Measurements from ENCODE around the gene GREM1.

The GREM1 gene

DNA sequence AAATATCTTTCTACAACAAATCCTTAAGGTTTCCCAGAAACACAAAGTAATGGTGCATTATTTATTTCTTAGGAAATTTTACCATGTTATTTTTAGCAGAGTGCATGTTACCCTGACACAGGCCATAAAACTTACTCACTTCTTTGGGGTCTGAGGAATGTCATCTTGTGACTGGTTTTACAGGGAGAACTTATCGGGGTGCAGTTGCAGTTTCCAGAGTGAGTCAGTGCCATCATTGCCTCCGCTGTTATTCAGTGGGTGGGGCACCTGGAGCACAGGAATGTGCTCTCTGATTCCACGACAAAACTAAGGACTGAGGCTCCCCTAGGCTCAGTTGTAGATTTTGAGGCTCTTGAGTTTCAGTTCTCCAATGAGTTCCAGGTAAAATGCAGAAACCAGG, 11.1 kb upstream of the GREM1 start:
- Histone ChIP-seq H3K9me3 (ENCODE audit: low read length) (no peaks in the 10 kb centered on the region), H2AFZ (ENCODE audit: low read length) (no peak overlapping the region), H3K9me2 (ENCODE audit: low read depth, low read length) (no peaks in the 10 kb centered on the region), H3K4me3 (ENCODE audit: low read depth, low read length, poor library complexity, severe bottlenecking) (no peak overlapping the region), H3K4me1 (ENCODE audit: insufficient read depth, low read length, severe bottlenecking) (no peaks in the 10 kb centered on the region), H3K27ac (ENCODE audit: low read depth, low read length, poor library complexity, severe bottlenecking) (no peak overlapping the region), H3K27me3 (ENCODE audit: insufficient read depth, low read length) (no peaks in the 10 kb centered on the region), H3K4me2 (ENCODE audit: low read length) (no peak overlapping the region), H4K20me1 (ENCODE audit: insufficient read depth, low read length) (no peaks in the 10 kb centered on the region), H3K36me3 (ENCODE audit: insufficient read depth, low read length) (no peaks in the 10 kb centered on the region), H3K79me2 (ENCODE audit: insufficient read depth, low read length) (no peaks in the 10 kb centered on the region), H3K9ac (ENCODE audit: low read length) (no peak overlapping the region), H3F3A (ENCODE audit: insufficient read depth, low read length) (no peaks in the 10 kb centered on the region)
- TF ChIP-seq EZH2 (IDR thresholded peaks at IDR 0.05; ENCODE audit: borderline replicate concordance, low read length) (no peak), CTCF (IDR thresholded peaks at IDR 0.05; ENCODE audit: low read length) (no peak)

DNA sequence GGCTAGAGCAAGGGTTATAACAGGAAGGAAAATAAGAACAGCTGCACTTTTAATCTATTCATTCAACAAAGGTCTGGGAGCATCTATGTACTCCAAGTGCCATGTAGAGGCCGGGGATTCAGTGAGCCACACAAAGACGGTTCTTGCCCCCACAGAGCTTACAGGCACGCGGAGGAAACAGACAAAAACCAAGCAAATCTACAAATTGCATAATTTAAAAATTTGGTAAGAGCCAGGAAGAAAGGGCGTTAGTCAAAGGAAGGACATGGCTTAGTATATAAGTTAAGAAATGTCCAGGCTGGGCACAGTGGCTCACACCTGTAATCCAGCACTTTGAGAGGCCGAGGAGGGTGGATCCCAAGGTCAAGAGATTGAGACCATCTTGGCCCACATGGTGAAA, 10.4 kb upstream of the GREM1 start:
- no peaks in the 10 kb centered on the region for H3K27me3 ChIP-seq (ENCODE audit: insufficient read depth, low read length)
- H4K20me1 ChIP-seq (ENCODE audit: insufficient read depth, low read length), result no peaks in the 10 kb centered on the region
- no peaks in the 10 kb centered on the region for H3K36me3 ChIP-seq (ENCODE audit: insufficient read depth, low read length)
- no peaks in the 10 kb centered on the region for H3K9me2 ChIP-seq (ENCODE audit: low read depth, low read length)
- H3K9ac ChIP-seq (ENCODE audit: low read length), result no peak overlapping the region
- H3K9me3 ChIP-seq (ENCODE audit: low read length), result no peaks in the 10 kb centered on the region
- no peaks in the 10 kb centered on the region for H3F3A ChIP-seq (ENCODE audit: insufficient read depth, low read length)
- H3K4me2 ChIP-seq (ENCODE audit: low read length), result no peak overlapping the region
- H3K4me3 ChIP-seq (ENCODE audit: low read depth, low read length, poor library complexity, severe bottlenecking), result no peak overlapping the region
- H2AFZ ChIP-seq (ENCODE audit: low read length), result no peak overlapping the region
- H3K79me2 ChIP-seq (ENCODE audit: insufficient read depth, low read length), result no peaks in the 10 kb centered on the region
- no peak overlapping the region for H3K27ac ChIP-seq (ENCODE audit: low read depth, low read length, poor library complexity, severe bottlenecking)
- TF ChIP-seq CTCF (IDR thresholded peaks at IDR 0.05; ENCODE audit: low read length) (no peak), EZH2 (IDR thresholded peaks at IDR 0.05; ENCODE audit: borderline replicate concordance, low read length) (no peak)
- no peaks in the 10 kb centered on the region for H3K4me1 ChIP-seq (ENCODE audit: insufficient read depth, low read length, severe bottlenecking)

GRCh38 chr15:32709295-32710033, 8.3 kb upstream of the GREM1 start:
- Histone ChIP-seq H3K9ac (ENCODE audit: low read length) (no peak overlapping the region), H3K9me3 (ENCODE audit: low read length) (no peaks in the 10 kb centered on the region), H3K27ac (ENCODE audit: low read depth, low read length, poor library complexity, severe bottlenecking) (no peak overlapping the region), H2AFZ (ENCODE audit: low read length) (no peak overlapping the region), H3K4me3 (ENCODE audit: low read depth, low read length, poor library complexity, severe bottlenecking) (no peak overlapping the region), H3K27me3 (ENCODE audit: insufficient read depth, low read length) (no peaks in the 10 kb centered on the region), H4K20me1 (ENCODE audit: insufficient read depth, low read length) (no peaks in the 10 kb centered on the region), H3K36me3 (ENCODE audit: insufficient read depth, low read length) (no peaks in the 10 kb centered on the region), H3K4me2 (ENCODE audit: low read length) (no peak overlapping the region), H3K4me1 (ENCODE audit: insufficient read depth, low read length, severe bottlenecking) (no peaks in the 10 kb centered on the region), H3F3A (ENCODE audit: insufficient read depth, low read length) (no peaks in the 10 kb centered on the region), H3K79me2 (ENCODE audit: insufficient read depth, low read length) (no peaks in the 10 kb centered on the region), H3K9me2 (ENCODE audit: low read depth, low read length) (no peaks in the 10 kb centered on the region)
- TF ChIP-seq EZH2 (IDR thresholded peaks at IDR 0.05; ENCODE audit: borderline replicate concordance, low read length), result no peak
- TF ChIP-seq CTCF (IDR thresholded peaks at IDR 0.05; ENCODE audit: low read length), result no peak
